T-cell (primary cell): ENCODE measurements around the gene DYRK3. TPM values are rescaled to one million over a fixed set of nuclear protein-coding genes. Genes with fewer than 3 reads are reported as not detected.

ENCODE experiments used
- ATAC-seq, 4 experiments: fragments of 200-7000 bp in 3 of 4; fragments of 150-1000 bp in 1 of 4; cut with Tn5 transposase; replicated peaks in 1 of 4; 1 replicate in 3 of 4; 2 replicates in 1 of 4; pipeline ENCODE4 v1.10.0; 2021; ENCODE audit warnings: moderate library complexity in 3 of 4, mild to moderate bottlenecking in 2 of 4, moderate number of reproducible peaks in 1 of 4
- CTCF ChIA-PET, 2 donors: fragments of 300-600 bp; sonication (Branson Sonifier 250); formaldehyde crosslinking; loops; one replicate each; lab custom pipeline; 2022; ENCODE audit warnings: antibody characterized with exemption in 2 of 2; lab: Charles Lee
- POLR2A ChIA-PET, 2 donors: fragments of 300-600 bp; sonication (Branson Sonifier 250); formaldehyde crosslinking; loops; one replicate each; lab custom pipeline; 2022; ENCODE audit warnings: antibody characterized with exemption in 2 of 2; lab: Charles Lee
- DNase-seq, 35 experiments: peaks; one replicate each; pipeline versions ENCODE4 v3.0.0 to v3.0.0-alpha.2; 2013 to 2023
- H3K27ac ChIP-seq: one replicate; pipeline ENCODE4 v1.5.1; 2013; ENCODE audit warnings: low read length
- H3K27me3 ChIP-seq, 2 experiments: replicated peaks in 1 of 2; 1 replicate in 1 of 2; 2 replicates in 1 of 2; pipeline versions ENCODE4 v1.6.1 to v1.7.0; 2013; ENCODE audit warnings: low read length in 1 of 2, mixed read lengths in 1 of 2; ENCODE audit not compliant: control insufficient read depth in 2 of 2, insufficient read depth in 2 of 2; ENCODE audit errors: extremely low read depth in 1 of 2
- H3K36me3 ChIP-seq, 2 donors: 1 replicate in 1 of 2; 2 replicates in 1 of 2; pipeline versions ENCODE4 v1.6.1 to v1.7.0; 2013; ENCODE audit warnings: low read length in 1 of 2; ENCODE audit not compliant: control insufficient read depth in 2 of 2, insufficient read depth in 1 of 2; ENCODE audit errors: extremely low read depth in 1 of 2
- H3K4me1 ChIP-seq, 2 experiments: 1 replicate in 1 of 2; 2 replicates in 1 of 2; pipeline versions ENCODE4 v1.6.1 to v1.7.0; 2013; ENCODE audit warnings: low read length in 2 of 2, mixed read lengths in 1 of 2; ENCODE audit not compliant: insufficient read depth in 2 of 2, control insufficient read depth in 1 of 2; ENCODE audit errors: extremely low read depth in 1 of 2
- H3K4me3 ChIP-seq, 2 donors: 1 replicate in 1 of 2; 2 replicates in 1 of 2; pipeline versions ENCODE4 v1.5.1 to v1.7.0; 2013; ENCODE audit warnings: mild to moderate bottlenecking in 2 of 2, low read length in 1 of 2, moderate library complexity in 1 of 2; ENCODE audit not compliant: control insufficient read depth in 1 of 2; ENCODE audit errors: extremely low read depth in 1 of 2
- H3K9me3 ChIP-seq: 2 replicates; pipeline ENCODE4 v1.7.0; 2013
- H3K27ac Mint-ChIP-seq, 2 donors: one replicate each; pipeline ENCODE4 v1.8.0; 2020 to 2021; ENCODE audit warnings: mild to moderate bottlenecking in 2 of 2, mixed read lengths in 2 of 2
- H3K27me3 Mint-ChIP-seq, 2 donors: one replicate each; pipeline ENCODE4 v1.8.0; 2021 to 2022; ENCODE audit warnings: mixed read lengths in 2 of 2
- H3K36me3 Mint-ChIP-seq: one replicate; pipeline ENCODE4 v1.8.0; 2021; ENCODE audit warnings: mixed read lengths
- H3K4me1 Mint-ChIP-seq, 3 donors: one replicate each; pipeline ENCODE4 v1.8.0; 2020 to 2022; ENCODE audit warnings: mixed read lengths in 3 of 3, mild to moderate bottlenecking in 1 of 3
- H3K4me3 Mint-ChIP-seq, 3 donors: one replicate each; pipeline ENCODE4 v1.8.0; 2020 to 2022; ENCODE audit warnings: mild to moderate bottlenecking in 3 of 3, mixed read lengths in 3 of 3, moderate library complexity in 3 of 3
- H3K9me3 Mint-ChIP-seq, 3 donors: one replicate each; pipeline ENCODE4 v1.8.0; 2020 to 2022; ENCODE audit warnings: mixed read lengths in 3 of 3
- WGBS: methylation state at CpG from one replicate; pipeline ENCODE4 v1.1.5; 2013; ENCODE audit warnings: missing lambda C conversion rate; ENCODE audit not compliant: insufficient coverage; 5-methylcytosine and 5-hydroxymethylcytosine counted together
- total RNA-seq, 35 experiments: library from RNA in 6 of 35; stranded (reverse) in 6 of 35; fragments of 120-200 nt in 1 of 35; gene quantifications; one replicate each; pipeline versions ENCODE4 v1.2.1 to v1.2.4 and lab custom pipeline; 2013 to 2026

The DYRK3 gene
- total RNA-seq, 5 donors from 2014 or later (not counting 1 experiment from before 2014, with no cell fraction given): 0.73 to 2.0 (median 1.6) TPM

- Mint-ChIP-seq H3K4me1 (peaks cover 0 to 7% (median 4%) of the 10 kb centered on the region in 3 donors), H3K36me3 (no peaks in the 10 kb centered on the region), H3K27ac (no peak overlapping the region), H3K27me3 (peaks cover 28 to 44% of the 10 kb centered on the region in 2 donors), H3K4me3 (no peak overlapping the region), H3K9me3 (no peaks in the 10 kb centered on the region)
- ChIA-PET CTCF (interaction anchor here (0.6 to 2.0 kb wide), 9 partner anchors 25 to 984 kb away, joined by 3 to 9 read pairs (median 4); partner anchors contain the start of gene DYRK3 (in 1 of the 2)), POLR2A (no interaction called here)
- Histone ChIP-seq H3K4me1 (peaks cover 0 to 13% of the 10 kb centered on the region in 2 experiments), H3K9me3 (no peaks in the 10 kb centered on the region), H3K27me3 (peaks cover 0 to 49% of the 10 kb centered on the region in 2 experiments), H3K4me3 (no peak overlapping the region), H3K36me3 (no peaks in the 10 kb centered on the region), H3K27ac (no peak overlapping the region)
- no peak for DNase-seq
- ATAC-seq: no peak
- 92% methylated on average over 2 of the region's 4 CpGs for WGBS
These were observed 24.8 kb downstream of the DYRK3 start for GRCh38 chr1:206660136-206660535.

DNA sequence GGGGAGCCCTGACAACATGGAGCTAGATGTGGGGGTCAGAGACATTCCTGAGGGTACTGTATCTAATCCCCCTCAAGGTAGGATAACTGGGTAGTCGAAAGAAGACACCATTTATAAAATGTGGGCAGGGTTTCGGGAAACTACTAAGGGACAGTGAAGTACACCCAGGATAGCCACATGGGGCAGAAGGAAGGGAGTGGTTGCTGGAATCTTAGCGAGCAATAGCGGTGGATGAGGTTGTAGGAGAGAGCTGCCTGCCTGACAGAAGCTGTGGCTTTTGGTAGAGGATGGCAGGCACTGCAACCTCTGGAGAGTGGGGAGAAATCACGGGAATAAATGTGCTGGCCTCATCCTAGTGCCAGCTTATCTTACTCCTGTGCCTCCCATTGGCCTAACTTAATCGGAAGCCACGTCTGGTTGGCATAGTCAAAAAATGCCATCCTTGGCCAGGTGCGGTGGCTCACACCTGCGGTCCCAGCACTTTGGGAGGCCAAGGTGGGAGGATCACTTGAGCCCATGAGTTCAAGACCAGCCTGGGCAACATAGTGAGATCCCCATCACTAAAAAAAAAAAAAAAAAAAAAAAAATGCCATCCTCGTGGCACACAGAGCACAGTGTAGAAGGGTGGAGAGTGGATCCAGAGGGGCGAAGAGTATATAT is 26.0 kb downstream of the DYRK3 start:
- Histone ChIP-seq H3K4me1 (peaks cover 0 to 13% of the 10 kb centered on the region in 2 experiments), H3K27me3 (peaks cover 0 to 42% of the 10 kb centered on the region in 2 experiments), H3K4me3 (no peak overlapping the region), H3K36me3 (no peaks in the 10 kb centered on the region), H3K27ac (no peak overlapping the region), H3K9me3 (no peaks in the 10 kb centered on the region)
- Mint-ChIP-seq H3K4me3 (no peak overlapping the region), H3K27me3 (peaks cover 28 to 47% of the 10 kb centered on the region in 2 donors), H3K4me1 (peaks cover 0 to 7% (median 4%) of the 10 kb centered on the region in 3 donors), H3K9me3 (no peaks in the 10 kb centered on the region), H3K36me3 (no peaks in the 10 kb centered on the region), H3K27ac (no peak overlapping the region)
- CTCF ChIA-PET: interaction anchor here (0.7 to 1.1 kb wide), 4 partner anchors 12 to 229 kb away, joined by 3 to 4 read pairs (median 3); partner anchors contain the start of gene DYRK3 (in 1 of the 2)
- no peak for ATAC-seq
- POLR2A ChIA-PET: no interaction called here
- 95% methylated on average over 8 of the region's 11 CpGs for WGBS
- DNase-seq: no peak

DNA sequence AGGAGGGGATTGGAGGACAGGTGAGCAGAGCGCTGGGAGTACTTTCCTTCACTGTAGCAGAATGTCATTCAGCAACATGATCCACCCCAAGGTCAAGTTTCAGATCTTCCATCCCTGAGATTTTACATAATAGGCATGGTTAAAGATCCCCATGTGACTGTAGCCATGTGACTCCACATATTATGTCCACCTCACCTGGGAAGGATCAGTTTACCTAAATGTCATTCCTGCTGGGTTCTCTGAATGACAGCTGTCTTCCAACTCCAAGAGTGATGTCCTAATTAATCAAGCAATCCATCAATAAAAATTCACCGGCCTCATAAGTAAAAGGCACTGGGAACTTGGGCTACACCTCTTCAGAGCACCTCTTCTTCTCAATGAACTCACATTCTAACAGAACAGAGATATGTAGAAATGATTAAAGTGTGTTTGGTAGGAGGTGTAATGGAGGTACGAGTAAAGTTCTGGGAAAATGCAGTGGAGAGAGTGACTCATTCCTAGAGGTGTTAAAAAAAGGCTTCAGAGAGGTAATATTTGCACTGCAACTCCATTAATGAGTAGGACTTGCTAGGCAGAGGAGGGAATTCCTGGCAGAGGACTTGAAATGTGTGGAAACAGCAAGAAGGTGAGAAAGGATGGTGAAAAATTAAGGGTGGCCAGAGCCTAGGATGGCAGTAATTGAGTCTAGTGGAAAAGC is 27.2 kb downstream of the DYRK3 start:
- ChIA-PET CTCF (interaction anchor here (0.8 to 4.2 kb wide), 23 partner anchors 11 to 321 kb away, joined by 3 to 45 read pairs (median 6); partner anchors contain the start of genes DYRK3 (in 2 of the 2) and EIF2D (in 1 of the 2)), POLR2A (interaction anchor here (0.5 to 0.6 kb wide), 2 partner anchors 55 to 1019 kb away, joined by 4 read pairs; no protein-coding TSS in a partner anchor)
- Mint-ChIP-seq H3K27ac (no peak overlapping the region), H3K27me3 (peaks cover 20 to 42% of the 10 kb centered on the region in 2 donors), H3K36me3 (no peaks in the 10 kb centered on the region), H3K9me3 (no peaks in the 10 kb centered on the region), H3K4me3 (no peak overlapping the region), H3K4me1 (peaks cover 0 to 7% (median 4%) of the 10 kb centered on the region in 3 donors)
- no peaks in the 10 kb centered on the region for H3K36me3 ChIP-seq
- H3K4me1 ChIP-seq: peaks cover 0 to 13% of the 10 kb centered on the region in 2 experiments
- H3K4me3 ChIP-seq: no peak overlapping the region
- no peak for DNase-seq
- no peaks in the 10 kb centered on the region for H3K9me3 ChIP-seq
- ATAC-seq: no peak
- peaks cover 0 to 38% of the 10 kb centered on the region in 2 experiments for H3K27me3 ChIP-seq
- H3K27ac ChIP-seq: no peak overlapping the region
- 15% methylated on average over 1 of the region's 3 CpGs for WGBS

GRCh38 chr1:206663362-206663761 is 28.0 kb downstream of the DYRK3 start:
- peaks cover 14 to 34% of the 10 kb centered on the region in 2 donors for H3K27me3 Mint-ChIP-seq
- WGBS: 76% methylated on average over 2 of the region's 5 CpGs
- H3K4me1 Mint-ChIP-seq: peaks cover 4 to 13% (median 6%) of the 10 kb centered on the region in 3 donors
- no peaks in the 10 kb centered on the region for H3K36me3 Mint-ChIP-seq
- no peak for ATAC-seq
- CTCF ChIA-PET: interaction anchor here (0.5 to 4.2 kb wide), 47 partner anchors 8 to 379 kb away, joined by 3 to 45 read pairs (median 4); partner anchors contain the start of genes DYRK3 (in 2 of the 2), EIF2D (in 1 of the 2) and IKBKE (in 1 of the 2)
- Histone ChIP-seq H3K27ac (no peak overlapping the region), H3K27me3 (peaks cover 0 to 30% of the 10 kb centered on the region in 2 experiments), H3K4me1 (peaks cover 0 to 12% of the 10 kb centered on the region in 2 experiments), H3K9me3 (no peaks in the 10 kb centered on the region), H3K4me3 (no peak overlapping the region), H3K36me3 (no peaks in the 10 kb centered on the region)
- H3K9me3 Mint-ChIP-seq: no peaks in the 10 kb centered on the region
- no peak overlapping the region for H3K4me3 Mint-ChIP-seq
- DNase-seq: no peak
- no peak overlapping the region for H3K27ac Mint-ChIP-seq
- POLR2A ChIA-PET: interaction anchor here in 1 of 2 donors (0.7 kb wide), 1 partner anchor 32 kb away, joined by 3 read pairs; no protein-coding TSS in a partner anchor

GRCh38 chr1:206663832-206664652 is 28.7 kb downstream of the DYRK3 start:
- Mint-ChIP-seq H3K4me3 (no peak overlapping the region), H3K9me3 (no peaks in the 10 kb centered on the region), H3K4me1 (peaks cover 7 to 13% (median 7%) of the 10 kb centered on the region in 3 donors), H3K36me3 (no peaks in the 10 kb centered on the region), H3K27ac (no peak overlapping the region), H3K27me3 (peaks cover 14 to 30% of the 10 kb centered on the region in 2 donors)
- peak; percentile 66 to 90 (median 80) for ATAC-seq
- Histone ChIP-seq H3K27me3 (peaks cover 0 to 23% of the 10 kb centered on the region in 2 experiments), H3K4me3 (no peak overlapping the region), H3K4me1 (peaks cover 0 to 15% of the 10 kb centered on the region in 2 experiments), H3K36me3 (no peaks in the 10 kb centered on the region), H3K9me3 (no peaks in the 10 kb centered on the region), H3K27ac (no peak overlapping the region)
- ChIA-PET POLR2A (interaction anchor here in 1 of 2 donors (0.7 kb wide), 1 partner anchor 33 kb away, joined by 3 read pairs; no protein-coding TSS in a partner anchor), CTCF (interaction anchor here (0.5 to 4.2 kb wide), 57 partner anchors 8 to 1435 kb away, joined by 3 to 45 read pairs (median 4); partner anchors contain the start of genes DYRK3 (in 2 of the 2), EIF2D (in 1 of the 2) and IKBKE (in 1 of the 2))
- 16% methylated on average over 14 of the region's 20 CpGs for WGBS
- DNase-seq: peak in 34 of 35 experiments; percentile 24 to 85 (median 56)
